NT2/D1 (cell line): ENCODE results near the gene HSD17B2.

Experiments
- SUZ12 ChIP-seq: IDR thresholded peaks from 2 replicates; pipeline ENCODE4 v1.6.1; 2011; ENCODE audit not compliant: insufficient read length, insufficient read depth; ENCODE audit errors: extremely low read depth
- YY1 ChIP-seq: IDR thresholded peaks from 2 replicates; pipeline ENCODE4 v1.6.1; 2011; ENCODE audit not compliant: insufficient read length, insufficient read depth
- ZNF274 ChIP-seq: IDR thresholded peaks from 2 replicates; pipeline ENCODE4 v1.6.1; 2011; ENCODE audit warnings: mild to moderate bottlenecking, low read depth, low read length

DNA sequence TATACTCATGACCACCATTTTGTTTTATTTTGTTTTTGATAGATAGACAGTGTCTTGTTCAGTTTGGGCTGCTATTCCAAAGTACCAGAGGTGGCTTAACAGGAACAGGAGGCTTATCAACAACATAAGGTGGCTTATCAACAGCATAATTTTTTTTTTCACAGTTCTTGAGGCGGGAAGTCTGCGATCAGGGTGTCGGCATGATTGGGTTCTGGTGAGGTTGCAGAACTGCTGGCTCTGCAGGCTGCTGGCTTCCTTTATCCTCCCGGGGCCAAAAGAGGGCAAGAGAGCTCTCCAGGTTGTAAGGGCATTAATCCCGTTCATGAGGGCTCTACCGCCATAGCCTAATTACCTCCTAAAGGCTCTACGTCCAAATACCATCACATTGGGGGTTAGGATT lies 11.8 kb upstream of the HSD17B2 start:
- TF ChIP-seq SUZ12 (no peak), ZNF274 (no peak), YY1 (no peak)
